Neural progenitor cell (in vitro differentiated cells): ENCODE data around the gene EPHB2. TPM values are rescaled to one million over a fixed set of nuclear protein-coding genes. Genes with fewer than 3 reads are reported as not detected.

Experiments
- DNase-seq: peaks from one replicate; pipeline ENCODE4 v3.0.0-alpha.2; 2016; ENCODE audit warnings: low spot score
- H2AFZ ChIP-seq: fragments of 200-600 bp; sonication (generic); replicated peaks from 2 replicates; pipeline ENCODE4 v1.6.1; 2016; ENCODE audit warnings: antibody characterized with exemption
- H3F3A ChIP-seq: fragments of 200-600 bp; sonication (generic); 2 replicates; pipeline ENCODE4 v1.6.1; 2016; ENCODE audit warnings: antibody characterized with exemption, low read depth
- H3K27ac ChIP-seq: fragments of 200-600 bp; sonication (generic); 2 replicates; pipeline ENCODE4 v1.5.1; 2016; ENCODE audit warnings: mild to moderate bottlenecking
- H3K27me3 ChIP-seq: fragments of 200-600 bp; sonication (generic); 2 replicates; pipeline ENCODE4 v1.6.1; 2016; ENCODE audit warnings: mild to moderate bottlenecking, moderate library complexity
- H3K36me3 ChIP-seq: fragments of 200-600 bp; sonication (generic); 2 replicates; pipeline ENCODE4 v1.5.1; 2016
- H3K4me1 ChIP-seq: fragments of 200-600 bp; sonication (generic); 2 replicates; pipeline ENCODE4 v1.6.1; 2016; ENCODE audit warnings: mixed run types
- H3K4me2 ChIP-seq: fragments of 200-600 bp; sonication (generic); 2 replicates; pipeline ENCODE4 v1.6.1; 2016
- H3K4me3 ChIP-seq: fragments of 200-600 bp; sonication (generic); 2 replicates; pipeline ENCODE4 v1.5.1; 2016
- H3K79me2 ChIP-seq: fragments of 200-600 bp; sonication (generic); 2 replicates; pipeline ENCODE4 v1.6.1; 2016; ENCODE audit warnings: low read depth
- H3K9ac ChIP-seq: fragments of 200-600 bp; sonication (generic); 2 replicates; pipeline ENCODE4 v1.6.1; 2016
- H3K9me3 ChIP-seq: fragments of 200-600 bp; sonication (generic); 2 replicates; pipeline ENCODE4 v1.5.1; 2016; ENCODE audit warnings: low read depth
- H4K20me1 ChIP-seq: fragments of 200-600 bp; sonication (generic); 2 replicates; pipeline ENCODE4 v1.6.1; 2016; ENCODE audit warnings: low read depth
- H3K27ac Mint-ChIP-seq: 3 replicates; pipeline ENCODE4 v1.8.0; 2021; ENCODE audit warnings: mixed read lengths
- H3K27me3 Mint-ChIP-seq: 2 replicates; pipeline ENCODE4 v1.8.0; 2022; ENCODE audit warnings: low read depth, mild to moderate bottlenecking, inconsistent platforms, moderate library complexity, mixed read lengths; ENCODE audit not compliant: insufficient read depth
- H3K36me3 Mint-ChIP-seq: 3 replicates; pipeline ENCODE4 v1.8.0; 2021; ENCODE audit warnings: mixed read lengths
- H3K4me1 Mint-ChIP-seq: 3 replicates; pipeline ENCODE4 v1.8.0; 2021; ENCODE audit warnings: mixed read lengths
- H3K4me3 Mint-ChIP-seq: 3 replicates; pipeline ENCODE4 v1.8.0; 2021; ENCODE audit warnings: mild to moderate bottlenecking, moderate library complexity, mixed read lengths
- H3K9me3 Mint-ChIP-seq: 3 replicates; pipeline ENCODE4 v1.8.0; 2020; ENCODE audit warnings: mixed read lengths
- EZH2 ChIP-seq: fragments of 200-600 bp; sonication (generic); IDR thresholded peaks from 2 replicates; pipeline ENCODE4 v1.6.1; 2017; ENCODE audit warnings: antibody characterized with exemption, mild to moderate bottlenecking, moderate library complexity
- EZH2phosphoT487 ChIP-seq: fragments of 200-600 bp; sonication (generic); IDR thresholded peaks from 2 replicates; pipeline ENCODE4 v1.6.1; 2017; ENCODE audit warnings: antibody characterized with exemption
- total RNA-seq: library from RNA; depleted of rRNA; stranded (reverse); fragments of >200 nt; gene quantifications from 2 replicates; pipeline ENCODE4 v1.2.3, GENCODE V29; 2015; ENCODE audit warnings: low replicate concordance
- TF ChIP-seq, protein P1 (sequence below): fragments of 200-600 bp; sonication (generic); IDR thresholded peaks from 2 replicates; pipeline ENCODE4 v1.5.1; 2017; ENCODE audit warnings: antibody characterized with exemption, mild to moderate bottlenecking

EPHB2 gene
- total RNA-seq, 1 donor from 2014 or later = 38.3 TPM

DNA sequence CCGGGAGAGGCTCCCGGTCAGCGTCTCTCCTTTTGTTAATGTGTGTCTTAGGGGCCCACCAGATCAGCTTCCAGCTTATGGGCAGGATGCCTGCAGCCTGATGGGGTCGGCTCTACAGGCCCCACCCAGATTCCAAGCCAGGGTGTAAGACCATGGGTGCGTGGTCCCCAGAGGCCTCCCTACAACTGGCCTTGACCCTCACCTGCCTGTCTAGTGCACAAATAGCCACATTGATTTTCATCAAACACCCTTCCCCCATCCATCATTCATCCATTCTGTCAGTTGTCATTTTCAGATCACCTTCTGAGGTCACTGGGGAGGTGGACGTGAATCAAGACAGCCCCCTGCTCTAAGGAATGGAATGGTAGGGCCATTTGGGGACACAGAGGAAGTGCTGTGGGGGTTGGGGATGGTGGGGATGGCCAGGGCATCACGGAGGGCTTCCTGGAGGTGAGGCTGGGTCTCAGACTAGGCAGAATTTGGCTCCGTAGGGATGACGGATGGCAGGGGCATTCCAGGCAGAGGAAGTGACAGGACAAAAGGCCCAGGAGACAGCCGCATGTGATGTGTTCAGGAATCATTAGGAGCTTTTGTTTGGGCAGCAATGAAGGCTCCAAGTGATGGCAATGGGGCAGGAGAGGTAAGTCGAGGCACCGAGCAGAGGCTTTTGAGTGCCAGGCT is 118.8 kb downstream of the EPHB2 start:
- no peak overlapping the region for H3K27ac ChIP-seq
- TF ChIP-seq, protein P1, sequence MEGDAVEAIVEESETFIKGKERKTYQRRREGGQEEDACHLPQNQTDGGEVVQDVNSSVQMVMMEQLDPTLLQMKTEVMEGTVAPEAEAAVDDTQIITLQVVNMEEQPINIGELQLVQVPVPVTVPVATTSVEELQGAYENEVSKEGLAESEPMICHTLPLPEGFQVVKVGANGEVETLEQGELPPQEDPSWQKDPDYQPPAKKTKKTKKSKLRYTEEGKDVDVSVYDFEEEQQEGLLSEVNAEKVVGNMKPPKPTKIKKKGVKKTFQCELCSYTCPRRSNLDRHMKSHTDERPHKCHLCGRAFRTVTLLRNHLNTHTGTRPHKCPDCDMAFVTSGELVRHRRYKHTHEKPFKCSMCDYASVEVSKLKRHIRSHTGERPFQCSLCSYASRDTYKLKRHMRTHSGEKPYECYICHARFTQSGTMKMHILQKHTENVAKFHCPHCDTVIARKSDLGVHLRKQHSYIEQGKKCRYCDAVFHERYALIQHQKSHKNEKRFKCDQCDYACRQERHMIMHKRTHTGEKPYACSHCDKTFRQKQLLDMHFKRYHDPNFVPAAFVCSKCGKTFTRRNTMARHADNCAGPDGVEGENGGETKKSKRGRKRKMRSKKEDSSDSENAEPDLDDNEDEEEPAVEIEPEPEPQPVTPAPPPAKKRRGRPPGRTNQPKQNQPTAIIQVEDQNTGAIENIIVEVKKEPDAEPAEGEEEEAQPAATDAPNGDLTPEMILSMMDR = no peak
- TF ChIP-seq EZH2phosphoT487 (no peak), EZH2 (no peak)
- H3K9me3 ChIP-seq = no peaks in the 10 kb centered on the region
- no peaks in the 10 kb centered on the region for H3K79me2 ChIP-seq
- no peak overlapping the region for H3K9ac ChIP-seq
- no peaks in the 10 kb centered on the region for H3K27me3 ChIP-seq
- no peaks in the 10 kb centered on the region for H3K36me3 Mint-ChIP-seq
- no peak overlapping the region for H3K4me3 Mint-ChIP-seq
- no peaks in the 10 kb centered on the region for H3K9me3 Mint-ChIP-seq
- H3K4me2 ChIP-seq = no peak overlapping the region
- H3K27me3 Mint-ChIP-seq = peaks cover 7% of the 10 kb centered on the region
- H4K20me1 ChIP-seq = peaks cover 54% of the 10 kb centered on the region
- H3K27ac Mint-ChIP-seq = no peak overlapping the region
- no peak overlapping the region for H2AFZ ChIP-seq
- peaks cover 4% of the 10 kb centered on the region for H3F3A ChIP-seq
- peaks cover 48% of the 10 kb centered on the region for H3K4me1 Mint-ChIP-seq
- H3K4me3 ChIP-seq = no peak overlapping the region
- H3K36me3 ChIP-seq = no peaks in the 10 kb centered on the region
- no peak for DNase-seq
- peaks cover 32% of the 10 kb centered on the region for H3K4me1 ChIP-seq

DNA sequence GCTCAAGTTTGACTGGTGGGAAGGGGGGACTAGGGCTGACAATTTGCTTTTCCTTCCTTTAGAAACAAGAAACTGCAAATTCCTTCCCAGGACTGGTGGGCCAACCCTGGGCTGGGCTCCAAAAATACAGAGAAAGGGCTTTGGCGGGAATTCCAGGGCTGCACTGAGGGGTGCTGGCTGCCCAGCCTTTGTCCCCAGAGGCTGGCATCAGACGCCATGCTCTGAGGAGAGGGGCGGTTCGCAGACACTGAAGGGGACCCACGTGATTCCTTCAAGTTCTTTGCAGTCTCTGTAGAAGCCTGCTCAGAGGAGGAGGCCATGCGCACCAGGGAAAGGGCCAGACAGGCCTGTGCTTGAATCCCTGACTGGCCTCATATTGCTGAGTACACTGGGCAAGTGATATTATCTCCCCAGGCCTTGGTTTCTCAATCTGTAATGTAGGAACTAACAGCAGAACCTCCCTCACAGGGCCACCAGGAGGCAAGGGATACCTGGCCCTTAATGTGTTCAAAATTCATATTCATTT is 119.5 kb downstream of the EPHB2 start:
- Mint-ChIP-seq H3K9me3 (no peaks in the 10 kb centered on the region), H3K27me3 (peaks cover 7% of the 10 kb centered on the region), H3K36me3 (no peaks in the 10 kb centered on the region), H3K4me3 (no peak overlapping the region), H3K27ac (no peak overlapping the region), H3K4me1 (peaks cover 51% of the 10 kb centered on the region)
- Histone ChIP-seq H3K79me2 (no peaks in the 10 kb centered on the region), H3K27ac (no peak overlapping the region), H3K4me2 (no peak overlapping the region), H3K27me3 (no peaks in the 10 kb centered on the region), H3K36me3 (no peaks in the 10 kb centered on the region), H3K4me3 (no peak overlapping the region), H3K9ac (no peak overlapping the region), H2AFZ (no peak overlapping the region), H3F3A (peaks cover 4% of the 10 kb centered on the region), H3K9me3 (no peaks in the 10 kb centered on the region), H3K4me1 (peaks cover 33% of the 10 kb centered on the region), H4K20me1 (peaks cover 56% of the 10 kb centered on the region)
- DNase-seq = no peak
- no peak for TF ChIP-seq EZH2phosphoT487
- no peak for TF ChIP-seq EZH2

DNA sequence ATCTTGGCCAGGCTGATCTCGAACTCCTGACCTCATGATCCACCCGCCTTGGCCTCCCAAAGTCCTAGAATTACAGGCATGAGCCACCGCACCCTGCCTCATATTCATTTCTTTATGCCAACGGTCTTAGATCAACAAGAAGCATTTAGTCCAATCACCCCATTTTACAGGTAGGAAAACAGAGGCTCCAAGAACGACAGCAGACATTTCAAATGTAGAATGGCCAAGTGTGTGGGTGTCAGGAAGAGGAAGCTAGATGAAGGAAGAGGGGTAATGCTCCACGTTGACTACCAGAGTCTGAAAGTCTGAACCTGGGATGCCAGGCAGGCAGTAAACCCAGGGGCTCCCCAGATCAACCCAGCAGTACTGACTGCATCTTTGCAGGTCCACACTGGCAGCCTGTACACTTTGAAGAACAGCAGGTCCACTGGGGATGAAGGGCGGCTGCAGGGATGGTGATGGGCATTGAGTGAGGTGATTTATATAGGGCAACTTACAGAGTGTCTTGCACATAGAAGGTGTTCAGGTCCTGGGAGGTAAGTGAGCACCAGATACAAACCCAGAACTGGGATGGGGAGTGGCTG is 120.2 kb downstream of the EPHB2 start:
- Histone ChIP-seq H3K36me3 (no peaks in the 10 kb centered on the region), H3K27ac (no peak overlapping the region), H4K20me1 (peaks cover 58% of the 10 kb centered on the region), H3K4me2 (no peak overlapping the region), H2AFZ (no peak overlapping the region), H3K9ac (no peak overlapping the region), H3K4me1 (peaks cover 40% of the 10 kb centered on the region), H3F3A (peaks cover 4% of the 10 kb centered on the region), H3K27me3 (no peaks in the 10 kb centered on the region), H3K79me2 (no peaks in the 10 kb centered on the region), H3K4me3 (no peak overlapping the region), H3K9me3 (no peaks in the 10 kb centered on the region)
- H3K36me3 Mint-ChIP-seq = no peaks in the 10 kb centered on the region
- peaks cover 51% of the 10 kb centered on the region for H3K4me1 Mint-ChIP-seq
- H3K9me3 Mint-ChIP-seq = no peaks in the 10 kb centered on the region
- no peak overlapping the region for H3K4me3 Mint-ChIP-seq
- H3K27ac Mint-ChIP-seq = no peak overlapping the region
- peaks cover 8% of the 10 kb centered on the region for H3K27me3 Mint-ChIP-seq
- TF ChIP-seq, protein P1 = no peak
- TF ChIP-seq EZH2phosphoT487 = no peak
- no peak for TF ChIP-seq EZH2
- DNase-seq = no peak
